Prostate gland (tissue), 2 donors: Measurements from ENCODE around the gene CCL27. TPM values are rescaled to one million over a fixed set of nuclear protein-coding genes. Genes with fewer than 3 reads are reported as not detected.

Source experiments
- DNase-seq: peaks from one replicate; pipeline ENCODE4 v3.0.0-alpha.2; 2019; ENCODE audit warnings: low spot score
- H3K27ac ChIP-seq, 2 donors: fragments of 200-600 bp; sonication (generic); 2 replicates each; pipeline ENCODE4 v1.5.1; 2017 to 2019
- H3K27me3 ChIP-seq: fragments of 200-600 bp; sonication (generic); replicated peaks from 2 replicates; pipeline ENCODE4 v1.5.1; 2019; ENCODE audit not compliant: insufficient read depth
- H3K36me3 ChIP-seq, 2 donors: fragments of 200-600 bp; sonication (generic); 1 replicate in 1 of 2; 2 replicates in 1 of 2; pipeline versions ENCODE4 v1.5.1 to v1.8.1; 2017 to 2019
- H3K4me1 ChIP-seq: fragments of 200-600 bp; sonication (generic); replicated peaks from 2 replicates; pipeline ENCODE4 v1.5.1; 2019
- H3K4me3 ChIP-seq, 2 donors: fragments of 200-600 bp; sonication (generic); 2 replicates each; pipeline ENCODE4 v1.5.1; 2017 to 2019
- H3K9me3 ChIP-seq: fragments of 200-600 bp; sonication (generic); 2 replicates; pipeline ENCODE4 v1.5.1; 2017
- POLR2A ChIP-seq: fragments of 450-650 bp; IDR thresholded peaks from one replicate; pipeline ENCODE4 v1.6.1; 2016; ENCODE audit warnings: antibody characterized with exemption, mild to moderate bottlenecking
- POLR2AphosphoS5 ChIP-seq: sonication (generic); formaldehyde crosslinking; IDR thresholded peaks from one replicate; pipeline ENCODE4 v1.6.1; 2017; ENCODE audit warnings: antibody characterized with exemption
- WGBS: methylation state at CpG from one replicate; pipeline ENCODE4 v1.1.5; 2018; 5-methylcytosine and 5-hydroxymethylcytosine counted together
- intact Hi-C: fragments of 100-400 bp; cut with DNase I; formaldehyde crosslinking; loops from one replicate; pipeline ENCODE4 v1.14.2; 2022
- total RNA-seq, 2 donors: library from RNA; depleted of rRNA; stranded (reverse); fragments of >200 nt; gene quantifications; one replicate each; pipeline ENCODE4 v1.1.0, GENCODE V29; 2016
- TF ChIP-seq, protein P1 (sequence below), 4 experiments: fragments of 200-600 bp in 2 of 4; fragments of 450-650 bp in 2 of 4; sonication (generic) in 2 of 4; IDR thresholded peaks; 1 replicate in 3 of 4; 2 replicates in 1 of 4; pipeline ENCODE4 v1.5.1; 2016 to 2019; ENCODE audit warnings: antibody characterized with exemption in 4 of 4, mild to moderate bottlenecking in 2 of 4, moderate library complexity in 2 of 4

CCL27 gene
- total RNA-seq, 2 donors from 2014 or later, result not detected

DNA sequence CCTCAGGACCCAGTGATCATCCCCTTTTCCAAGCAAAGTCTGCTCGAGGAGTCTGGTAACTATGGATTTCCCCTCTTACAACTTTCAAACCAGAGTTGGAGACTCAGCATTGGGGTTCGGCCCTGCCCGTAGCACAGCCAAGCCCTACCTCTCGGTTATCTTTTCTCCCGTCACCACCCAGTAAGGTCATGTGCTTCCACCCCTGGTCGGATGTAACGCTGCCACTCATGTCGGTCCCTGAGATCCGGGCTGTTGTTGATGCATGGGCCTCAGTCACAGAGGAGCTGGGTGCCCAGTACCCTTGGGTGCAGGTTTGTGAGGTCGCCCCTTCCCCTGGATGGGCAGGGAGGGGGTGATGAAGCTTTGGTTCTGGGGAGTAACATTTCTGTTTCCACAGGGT, 14.8 kb downstream of the CCL27 start:
- peaks cover 4 to 5% of the 10 kb centered on the region in 2 donors for H3K36me3 ChIP-seq
- H3K4me3 ChIP-seq, result peak overlapping the region; percentile 52 to 55
- H3K9me3 ChIP-seq, result no peaks in the 10 kb centered on the region
- peak overlapping the region; percentile 78 to 80 for H3K27ac ChIP-seq
- H3K4me1 ChIP-seq, result peaks cover 12% of the 10 kb centered on the region
- no peak for DNase-seq
- TF ChIP-seq POLR2AphosphoS5 (no peak), POLR2A (no peak)
- TF ChIP-seq, protein P1, sequence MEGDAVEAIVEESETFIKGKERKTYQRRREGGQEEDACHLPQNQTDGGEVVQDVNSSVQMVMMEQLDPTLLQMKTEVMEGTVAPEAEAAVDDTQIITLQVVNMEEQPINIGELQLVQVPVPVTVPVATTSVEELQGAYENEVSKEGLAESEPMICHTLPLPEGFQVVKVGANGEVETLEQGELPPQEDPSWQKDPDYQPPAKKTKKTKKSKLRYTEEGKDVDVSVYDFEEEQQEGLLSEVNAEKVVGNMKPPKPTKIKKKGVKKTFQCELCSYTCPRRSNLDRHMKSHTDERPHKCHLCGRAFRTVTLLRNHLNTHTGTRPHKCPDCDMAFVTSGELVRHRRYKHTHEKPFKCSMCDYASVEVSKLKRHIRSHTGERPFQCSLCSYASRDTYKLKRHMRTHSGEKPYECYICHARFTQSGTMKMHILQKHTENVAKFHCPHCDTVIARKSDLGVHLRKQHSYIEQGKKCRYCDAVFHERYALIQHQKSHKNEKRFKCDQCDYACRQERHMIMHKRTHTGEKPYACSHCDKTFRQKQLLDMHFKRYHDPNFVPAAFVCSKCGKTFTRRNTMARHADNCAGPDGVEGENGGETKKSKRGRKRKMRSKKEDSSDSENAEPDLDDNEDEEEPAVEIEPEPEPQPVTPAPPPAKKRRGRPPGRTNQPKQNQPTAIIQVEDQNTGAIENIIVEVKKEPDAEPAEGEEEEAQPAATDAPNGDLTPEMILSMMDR (IDR thresholded peaks at IDR 0.05), result no peak
- WGBS, result 56% methylated on average over 10 of the region's 10 CpGs
- H3K27me3 ChIP-seq, result no peaks in the 10 kb centered on the region
- intact Hi-C loops, result no loop called here

DNA sequence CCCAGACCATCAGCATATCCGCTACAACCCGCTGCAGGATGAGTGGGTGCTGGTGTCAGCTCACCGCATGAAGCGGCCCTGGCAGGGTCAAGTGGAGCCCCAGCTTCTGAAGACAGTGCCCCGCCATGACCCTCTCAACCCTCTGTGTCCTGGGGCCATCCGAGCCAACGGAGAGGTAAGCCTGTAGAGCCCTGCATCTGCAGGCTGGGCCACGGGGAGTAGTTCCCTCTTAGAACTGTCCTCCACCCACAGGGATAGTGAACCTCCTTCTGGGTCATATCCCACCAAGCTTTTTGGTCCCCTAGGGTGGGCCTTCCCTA, 15.4 kb downstream of the CCL27 start:
- H3K4me1 ChIP-seq, result peaks cover 12% of the 10 kb centered on the region
- H3K36me3 ChIP-seq, result peaks cover 4 to 5% of the 10 kb centered on the region in 2 donors
- intact Hi-C loops, result no loop called here
- H3K27me3 ChIP-seq, result no peaks in the 10 kb centered on the region
- H3K9me3 ChIP-seq, result no peaks in the 10 kb centered on the region
- WGBS, result 7% methylated on average over 8 of the region's 8 CpGs
- no peak for DNase-seq
- peak overlapping the region; percentile 78 to 80 for H3K27ac ChIP-seq
- TF ChIP-seq POLR2A, result no peak
- TF ChIP-seq, protein P1 (IDR thresholded peaks at IDR 0.05), result no peak
- no peak for TF ChIP-seq POLR2AphosphoS5
- H3K4me3 ChIP-seq, result peak overlapping the region; percentile 52 to 55

DNA sequence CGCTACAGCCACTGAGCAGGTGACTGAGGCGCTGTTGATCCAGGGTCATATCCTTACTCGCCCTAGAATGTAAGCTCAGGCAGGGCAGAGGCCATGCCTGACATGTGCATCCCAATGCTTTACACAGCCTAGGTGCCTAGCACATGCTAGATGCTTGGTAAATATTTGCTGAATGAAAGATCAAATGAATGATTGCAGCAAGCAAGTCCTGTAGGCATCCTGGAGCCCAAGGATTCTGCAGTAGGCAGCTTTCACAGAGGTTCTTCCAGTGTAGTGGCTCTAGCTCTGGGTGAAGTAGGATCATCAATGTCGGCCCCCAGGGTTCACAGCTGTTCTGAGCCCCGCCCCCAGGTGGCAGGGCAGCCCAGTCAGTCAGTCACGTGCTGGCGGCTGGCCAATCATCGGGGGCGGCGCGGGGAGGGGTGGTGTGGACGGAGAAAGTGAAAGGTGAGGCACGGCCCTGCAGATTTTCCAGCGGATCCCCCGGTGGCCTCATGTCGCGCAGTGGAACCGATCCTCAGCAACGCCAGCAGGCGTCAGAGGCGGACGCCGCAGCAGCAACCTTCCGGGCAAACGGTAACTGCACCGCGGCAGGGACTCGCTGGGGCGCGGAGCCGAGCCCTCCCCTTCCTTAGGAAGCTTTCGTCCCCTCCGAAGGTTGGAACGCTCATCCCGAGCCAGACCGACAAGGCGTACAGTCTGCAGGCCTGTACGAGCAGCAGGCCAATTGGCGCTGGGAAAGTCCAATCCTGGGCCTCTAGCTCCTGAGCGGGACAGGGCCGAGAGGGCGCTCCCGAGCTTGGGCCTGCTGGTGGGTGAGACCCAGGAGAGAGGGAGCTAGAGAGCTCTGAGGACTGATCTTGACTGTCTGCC, 16.0 kb downstream of the CCL27 start, which contains the start of gene GALT:
Gene GALT (plus strand): TSS at position 465 of the 873 bp plus-strand sequence. CDS start 30 bp downstream, at position 495.
- intact Hi-C loops, result no loop called here
- TF ChIP-seq POLR2A (peak; percentile 59), POLR2AphosphoS5 (peak; percentile 88)
- TF ChIP-seq, protein P1 (IDR thresholded peaks at IDR 0.05), result peak; percentile 21 to 64 (median 46)
- no peaks in the 10 kb centered on the region for H3K27me3 ChIP-seq
- H3K27ac ChIP-seq, result peak within 1 kb of the TSS; percentile 78 to 80
- no peaks in the 10 kb centered on the region for H3K9me3 ChIP-seq
- H3K4me3 ChIP-seq, result peak within 1 kb of the TSS; percentile 52 to 55
- H3K4me1 ChIP-seq, result peaks cover 8% of the 10 kb centered on the region
- 5% methylated on average over 41 of the region's 43 CpGs for WGBS
- DNase-seq, result peak; percentile 89
- H3K36me3 ChIP-seq, result peaks cover 4 to 5% of the 10 kb centered on the region in 2 donors

DNA sequence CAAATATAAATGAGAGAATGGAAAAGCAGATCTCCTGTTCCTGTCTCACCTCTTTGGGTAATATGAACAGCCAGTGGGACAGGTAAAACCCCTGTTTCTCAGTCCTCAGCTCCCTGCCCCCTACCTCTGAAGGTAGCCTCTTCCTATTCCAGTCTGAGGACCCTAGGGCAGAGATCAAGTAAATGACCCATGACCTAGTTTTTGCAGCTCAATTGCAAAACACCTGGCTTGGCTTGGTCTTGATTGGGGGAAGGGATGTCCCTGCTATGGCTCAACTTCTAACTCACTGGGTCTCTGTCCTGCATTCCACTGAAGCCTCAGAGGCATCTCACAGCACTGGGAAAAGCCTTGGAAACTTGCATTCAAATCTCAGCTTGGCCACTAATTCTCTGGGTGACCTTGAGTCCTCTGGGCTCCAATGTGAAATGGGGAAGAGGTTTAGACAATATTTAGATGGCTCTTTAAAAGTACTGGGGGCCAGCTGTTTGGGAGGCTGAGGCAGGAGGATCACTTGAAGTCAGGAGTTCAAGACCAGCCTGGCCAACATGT, 17.6 kb downstream of the CCL27 start:
- H3K4me3 ChIP-seq, result no peak overlapping the region
- H3K27me3 ChIP-seq, result no peaks in the 10 kb centered on the region
- intact Hi-C loops, result no loop called here
- no peak overlapping the region for H3K27ac ChIP-seq
- H3K36me3 ChIP-seq, result peaks cover 3 to 5% of the 10 kb centered on the region in 2 donors
- no peak for DNase-seq
- peaks cover 7% of the 10 kb centered on the region for H3K4me1 ChIP-seq
- no peaks in the 10 kb centered on the region for H3K9me3 ChIP-seq
- TF ChIP-seq, protein P1 (IDR thresholded peaks at IDR 0.05), result no peak
- TF ChIP-seq POLR2A (no peak), POLR2AphosphoS5 (no peak)
